Measurements from ENCODE around the gene LACTB. TPM values are rescaled to one million over a fixed set of nuclear protein-coding genes. Genes with fewer than 3 reads are reported as not detected.
A peak's percentile ranks its signal among the peaks of the same experiment; 100 is the strongest.

The LACTB gene
- polyA plus RNA-seq, 1 experiment: 51.1 TPM

- POLR2A ChIA-PET: interaction anchor here (0.7 to 1.9 kb wide), 18 partner anchors 20 to 335 kb away, joined by 3 to 17 read pairs (median 7); partner anchors contain the start of genes APH1B, CA12 and RAB8B
Measured at GRCh38 chr15:63156755-63157117, 35.1 kb downstream of the LACTB start.

GRCh38 chr15:63157118-63157843, 35.6 kb downstream of the LACTB start, which contains the start of gene RPS27L:
Gene RPS27L, minus strand, starts transcription at chr15:63157477. Its CDS starts 72 bp downstream, at chr15:63157405.
- H3K9me3 ChIP-seq (ENCODE audit: control insufficient read depth, insufficient read depth, low read length): no peaks in the 10 kb centered on the region; the same call in 1 of the 2 replicates
- ChIA-PET POLR2A (interaction anchor here (0.5 to 1.9 kb wide), 23 partner anchors 8 to 418 kb away, joined by 3 to 17 read pairs (median 5); partner anchors contain the start of genes APH1B, CA12 and RAB8B), CTCF (interaction anchor here (0.5 to 0.6 kb wide), 2 partner anchors 67 to 761 kb away, joined by 3 to 4 read pairs; no protein-coding TSS in a partner anchor)
- H3K27me3 ChIP-seq (ENCODE audit: control insufficient read depth, insufficient read depth, low read length): no peaks in the 10 kb centered on the region
- peak; percentile 94 for DNase-seq (ENCODE audit: low read depth, low spot score)
- H3K4me3 ChIP-seq (ENCODE audit: low read depth, low read length): peak within 1 kb of the TSS; percentile 88
- H3K27ac ChIP-seq (ENCODE audit: low read depth, low read length): peak within 1 kb of the TSS; percentile 98
- no peak for TF ChIP-seq CTCF (IDR thresholded peaks at IDR 0.05; ENCODE audit: low read depth, low read length)

More at GRCh38 chr15:63156755-63157117, 35.1 kb downstream of the LACTB start:
- no peak for TF ChIP-seq CTCF (IDR thresholded peaks at IDR 0.05; ENCODE audit: low read depth, low read length)
- CTCF ChIA-PET: no interaction called here
- Histone ChIP-seq H3K4me3 (ENCODE audit: low read depth, low read length) (peak overlapping the region; percentile 88), H3K27me3 (ENCODE audit: control insufficient read depth, insufficient read depth, low read length) (no peaks in the 10 kb centered on the region), H3K27ac (ENCODE audit: low read depth, low read length) (peak overlapping the region; percentile 98), H3K9me3 (ENCODE audit: control insufficient read depth, insufficient read depth, low read length) (no peaks in the 10 kb centered on the region; the same call in 1 of the 2 replicates)
- DNase-seq (ENCODE audit: low read depth, low spot score): no peak

GRCh38 chr15:63157891-63158431, 36.3 kb downstream of the LACTB start:
- Histone ChIP-seq H3K27me3 (ENCODE audit: control insufficient read depth, insufficient read depth, low read length) (no peaks in the 10 kb centered on the region), H3K4me3 (ENCODE audit: low read depth, low read length) (peak overlapping the region; percentile 88), H3K27ac (ENCODE audit: low read depth, low read length) (peak overlapping the region; percentile 98), H3K9me3 (ENCODE audit: control insufficient read depth, insufficient read depth, low read length) (no peaks in the 10 kb centered on the region; the same call in 1 of the 2 replicates)
- CTCF ChIA-PET: interaction anchor here (0.5 to 0.6 kb wide), 2 partner anchors 66 to 762 kb away, joined by 3 to 4 read pairs; no protein-coding TSS in a partner anchor
- TF ChIP-seq CTCF (IDR thresholded peaks at IDR 0.05; ENCODE audit: low read depth, low read length): peak; percentile 27
- POLR2A ChIA-PET: interaction anchor here (0.5 to 1.9 kb wide), 21 partner anchors 8 to 418 kb away, joined by 3 to 17 read pairs (median 5); partner anchors contain the start of genes CA12 and RAB8B
- peak; percentile 53 for DNase-seq (ENCODE audit: low read depth, low spot score)

- H3K27me3 ChIP-seq (ENCODE audit: control insufficient read depth, insufficient read depth, low read length): no peaks in the 10 kb centered on the region
- TF ChIP-seq CTCF (IDR thresholded peaks at IDR 0.05; ENCODE audit: low read depth, low read length): no peak
- no peak overlapping the region for H3K4me3 ChIP-seq (ENCODE audit: low read depth, low read length)
- H3K27ac ChIP-seq (ENCODE audit: low read depth, low read length): no peak overlapping the region
- no peaks in the 10 kb centered on the region; the same call in 1 of the 2 replicates for H3K9me3 ChIP-seq (ENCODE audit: control insufficient read depth, insufficient read depth, low read length)
- POLR2A ChIA-PET: no interaction called here
- CTCF ChIA-PET: no interaction called here
- DNase-seq (ENCODE audit: low read depth, low spot score): no peak
Measured at GRCh38 chr15:63160638-63161037, 39.0 kb downstream of the LACTB start.

- H3K27me3 ChIP-seq (ENCODE audit: control insufficient read depth, insufficient read depth, low read length): no peaks in the 10 kb centered on the region
- POLR2A ChIA-PET: no interaction called here
- no peak overlapping the region for H3K4me3 ChIP-seq (ENCODE audit: low read depth, low read length)
- CTCF ChIA-PET: no interaction called here
- H3K27ac ChIP-seq (ENCODE audit: low read depth, low read length): no peak overlapping the region
- DNase-seq (ENCODE audit: low read depth, low spot score): no peak
- H3K9me3 ChIP-seq (ENCODE audit: control insufficient read depth, insufficient read depth, low read length): no peaks in the 10 kb centered on the region
- no peak for TF ChIP-seq CTCF (IDR thresholded peaks at IDR 0.05; ENCODE audit: low read depth, low read length)
Measured at GRCh38 chr15:63163217-63163616, 41.6 kb downstream of the LACTB start.

All from AG04450 (cell line).